Suppressor macrophage treated with lipopolysaccharide for 4 hours (primary cell): ENCODE measurements around the gene SLC22A23.

ENCODE experiments used
- DNase-seq: peaks from one replicate; pipeline ENCODE4 v3.0.0-alpha.2; 2020

The SLC22A23 gene

DNA sequence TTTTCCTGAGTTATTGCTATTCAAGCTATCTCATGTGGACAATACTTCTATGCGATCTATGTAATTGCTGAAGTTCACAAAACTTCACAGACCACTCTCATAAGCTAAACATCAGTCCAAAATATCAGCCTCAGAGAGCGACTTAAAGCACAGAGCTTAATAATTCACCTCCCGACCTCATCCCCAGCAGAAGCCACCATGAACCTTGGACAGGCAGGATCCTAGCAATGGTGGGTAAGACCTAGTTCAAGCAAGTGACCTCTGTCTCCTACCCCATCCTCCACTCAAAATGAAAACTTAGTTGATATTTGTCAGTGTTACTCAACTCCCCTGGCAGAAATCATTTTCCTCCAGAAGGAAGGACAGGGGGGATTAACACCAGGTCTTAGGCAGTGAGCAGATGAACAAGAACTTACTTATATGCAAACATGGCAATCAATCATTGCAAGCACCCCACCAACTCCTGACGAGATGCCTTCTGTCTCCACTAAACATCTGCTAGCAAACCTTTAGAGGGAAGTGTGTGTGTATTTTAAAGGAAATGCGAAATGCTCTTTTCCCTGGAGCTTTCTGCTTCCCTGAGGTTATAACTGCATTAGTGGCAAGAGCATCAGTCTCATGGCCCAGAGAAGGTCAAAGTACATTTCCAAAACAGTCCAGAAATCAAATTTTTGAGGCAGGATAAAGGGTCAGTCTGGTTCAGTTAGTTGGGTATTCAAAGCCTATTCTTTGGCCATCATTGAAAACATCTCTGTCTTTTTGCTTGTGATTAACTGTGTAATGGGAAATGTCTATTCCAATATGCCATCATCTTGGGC lies 90.0 kb downstream of the SLC22A23 start:
- DNase-seq: no peak

DNA sequence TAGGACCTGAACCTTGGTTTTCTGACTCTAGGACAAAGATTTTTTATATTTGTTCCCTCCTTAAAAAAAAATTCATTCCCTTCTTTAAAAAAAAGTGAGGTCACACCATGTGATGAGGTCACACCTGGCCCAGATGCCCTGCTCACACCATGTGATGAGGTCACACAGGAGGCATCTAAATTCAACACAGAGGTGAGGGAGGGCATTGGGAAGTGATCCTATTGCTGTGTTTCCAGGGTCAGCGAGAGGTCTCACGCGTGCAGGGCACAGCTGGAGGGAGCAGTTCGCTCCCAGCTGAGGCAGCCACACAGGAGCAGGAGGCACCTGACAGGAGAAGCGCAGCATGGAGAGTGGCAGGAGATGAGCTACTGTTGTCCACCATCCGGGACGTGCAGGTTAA lies 92.5 kb downstream of the SLC22A23 start:
- no peak for DNase-seq

DNA sequence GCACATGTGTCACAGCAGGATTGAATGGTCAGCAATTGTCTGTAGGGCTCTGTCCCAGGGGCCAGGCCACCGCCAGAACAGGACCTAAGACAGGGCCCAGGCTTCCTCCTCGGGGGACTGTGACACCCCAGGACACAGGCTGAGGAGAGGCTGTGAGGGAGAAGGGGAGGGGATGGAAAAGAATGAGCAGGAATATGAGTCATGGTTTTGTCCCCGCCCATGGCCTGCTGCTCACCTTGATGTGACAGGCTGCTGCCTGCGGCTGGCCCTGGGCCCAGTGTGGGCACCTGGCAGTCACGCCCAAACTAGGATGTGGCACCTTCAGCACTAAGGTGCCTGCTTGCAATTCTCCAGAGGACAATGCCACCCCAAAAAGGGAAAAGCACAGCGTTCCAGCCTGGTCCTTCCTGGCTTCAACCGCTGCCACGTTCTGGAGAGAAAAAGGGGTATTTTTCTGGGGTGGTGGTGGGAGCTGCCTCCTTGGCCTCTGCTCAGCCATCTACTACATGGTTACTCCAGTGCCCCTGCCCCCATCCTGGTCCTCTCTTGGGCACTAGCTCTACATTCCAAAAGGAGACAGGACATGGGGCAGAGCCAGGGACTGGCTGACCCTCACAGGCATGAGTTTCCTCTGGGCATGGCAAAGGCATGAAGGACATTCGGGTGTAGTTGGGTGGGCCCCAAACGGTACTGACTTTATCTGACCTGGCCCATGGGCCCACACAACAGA lies 93.4 kb downstream of the SLC22A23 start:
- no peak for DNase-seq

DNA sequence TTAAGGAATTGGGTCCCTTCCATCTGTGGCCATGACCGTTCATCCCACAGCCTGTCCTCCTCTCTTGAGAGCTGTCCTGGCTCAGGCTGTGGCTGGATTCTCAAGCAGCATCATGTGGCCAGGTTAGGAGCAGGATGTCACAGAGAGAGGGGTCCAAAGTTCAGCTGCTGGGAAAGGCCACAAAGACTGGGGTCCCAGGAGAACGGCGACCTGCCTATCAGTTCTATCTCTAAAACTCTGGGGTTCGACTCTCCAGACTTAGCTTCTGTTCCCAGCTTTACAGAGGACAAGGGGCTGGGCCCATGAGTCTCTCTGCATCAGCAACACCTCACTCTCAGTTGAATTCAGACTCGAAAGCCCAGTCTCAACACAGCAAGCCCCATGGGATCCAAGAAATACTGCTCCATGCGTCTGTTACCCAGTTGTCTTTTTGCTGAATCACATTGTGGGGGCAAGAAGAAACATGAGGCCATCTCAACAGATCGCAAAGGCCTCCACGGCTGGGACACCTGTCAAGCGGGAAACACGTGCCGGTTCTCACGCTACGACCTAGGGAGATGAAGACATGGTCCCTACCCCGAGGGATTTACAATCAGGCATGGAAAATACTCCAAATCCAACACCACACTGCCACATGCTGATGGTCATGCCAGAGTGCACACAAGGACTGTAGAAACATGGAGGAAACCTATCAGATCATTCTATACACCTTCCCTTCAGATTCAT lies 95.4 kb downstream of the SLC22A23 start:
- DNase-seq: no peak

DNA sequence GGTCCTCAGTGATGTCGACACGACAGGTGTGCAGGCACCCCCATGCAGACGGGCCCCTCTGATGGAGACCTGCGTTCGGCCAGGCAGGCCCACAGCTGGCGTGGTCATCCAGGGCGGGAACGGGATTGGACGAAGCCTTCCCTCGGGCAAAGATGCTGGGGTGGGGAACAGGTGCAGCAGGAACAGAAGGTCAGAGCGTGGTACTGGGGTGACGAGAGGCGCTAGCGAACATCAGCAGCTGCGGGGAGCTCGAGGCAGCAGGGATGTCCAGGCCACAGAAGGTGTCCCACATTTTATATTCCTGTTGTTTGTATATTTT lies 96.2 kb downstream of the SLC22A23 start:
- DNase-seq: no peak

DNA sequence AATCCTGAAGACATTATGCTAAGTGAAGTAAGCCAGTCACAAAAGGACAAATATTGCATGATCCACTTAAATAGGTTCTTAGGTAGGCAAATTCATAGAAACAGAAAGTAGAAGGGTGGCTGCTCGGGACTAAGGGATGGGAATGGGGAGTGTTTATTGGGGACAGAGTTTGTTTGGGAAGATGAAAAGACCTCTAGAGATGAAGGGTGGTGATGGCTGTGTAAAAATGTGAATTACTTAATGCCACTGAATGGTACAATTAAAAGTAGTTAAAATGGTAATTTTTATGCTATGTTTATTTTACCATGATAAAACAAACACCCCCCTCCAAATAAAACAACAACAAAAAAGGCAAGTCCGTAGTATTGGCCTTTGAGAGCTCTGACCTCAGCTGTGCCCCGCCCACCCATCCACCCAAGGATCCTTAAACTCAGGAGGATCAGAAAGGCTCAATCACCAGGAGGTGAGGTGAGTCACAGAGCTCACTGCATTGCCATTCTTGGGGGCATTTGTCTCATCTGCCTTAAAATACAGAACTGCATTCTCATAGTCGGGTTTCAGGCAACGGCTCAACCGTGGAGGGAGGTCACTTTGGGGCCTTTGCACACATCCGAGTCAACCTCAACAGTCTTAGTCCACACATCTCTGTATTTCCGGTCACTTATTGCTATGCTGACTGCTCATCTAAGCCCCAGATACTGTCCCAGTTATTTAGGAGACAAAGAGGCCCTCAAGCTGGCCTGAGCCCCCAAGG lies 96.7 kb downstream of the SLC22A23 start:
- DNase-seq: no peak

DNA sequence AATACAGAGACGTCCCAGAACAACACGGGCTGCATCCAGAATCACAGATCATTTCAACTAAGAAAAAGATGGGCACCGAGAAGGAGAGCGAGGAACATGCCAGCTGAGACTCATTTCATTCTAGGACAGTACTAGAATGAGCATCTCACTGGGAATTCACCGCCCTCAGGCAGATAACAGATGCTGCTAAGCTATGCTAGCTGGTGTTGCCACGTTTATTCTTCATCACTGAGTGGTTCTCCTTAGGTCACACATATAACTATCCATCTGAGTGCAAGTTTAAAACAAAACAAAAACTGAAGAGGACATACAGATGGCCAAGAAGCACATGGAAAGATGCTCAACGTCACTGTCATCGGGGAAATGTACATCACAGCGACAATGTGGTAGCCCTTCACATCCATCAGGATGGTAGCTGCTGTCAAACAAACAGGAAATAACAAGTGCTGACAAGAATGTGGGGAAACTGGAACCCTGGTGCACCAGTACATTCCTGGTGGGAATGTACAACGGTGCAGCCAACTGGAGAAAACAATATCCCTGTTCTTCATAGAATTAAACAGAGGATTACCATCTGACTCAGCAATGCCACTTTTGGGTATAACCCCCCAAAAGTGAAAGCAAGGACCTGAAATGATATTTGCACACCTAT lies 97.6 kb downstream of the SLC22A23 start:
- no peak for DNase-seq

DNA sequence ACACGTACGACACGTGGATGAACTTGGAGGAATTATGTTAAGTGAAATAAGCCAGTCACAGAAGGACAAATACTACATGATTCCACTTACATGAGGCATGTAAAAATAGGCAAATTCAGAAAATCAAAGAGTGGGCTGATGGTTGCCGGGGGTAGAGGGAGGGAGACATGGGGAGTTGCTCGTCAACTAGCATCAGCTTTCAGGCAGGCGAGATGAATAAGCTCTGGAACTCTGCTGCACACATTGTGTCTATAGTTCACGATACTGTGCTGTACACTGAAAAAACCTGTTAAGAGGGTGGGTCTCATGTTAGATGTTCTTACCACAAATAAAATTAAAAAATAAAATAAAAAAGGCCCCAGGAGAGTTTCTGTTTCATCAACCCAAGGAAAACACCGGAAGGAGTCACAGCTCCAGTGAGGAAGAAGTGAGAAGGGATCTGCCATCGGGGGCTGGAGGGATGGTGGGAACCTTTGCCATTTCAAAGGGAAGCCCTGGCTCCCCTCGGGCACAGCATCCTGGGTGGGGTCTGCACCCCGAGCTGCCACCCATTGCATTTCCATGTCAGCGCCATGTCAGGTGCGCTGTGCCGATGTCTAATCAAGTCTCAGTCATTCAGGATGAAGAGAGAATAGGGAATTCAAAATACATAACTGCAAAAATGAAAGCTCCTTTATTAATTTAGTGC lies 98.3 kb downstream of the SLC22A23 start:
- no peak for DNase-seq

DNA sequence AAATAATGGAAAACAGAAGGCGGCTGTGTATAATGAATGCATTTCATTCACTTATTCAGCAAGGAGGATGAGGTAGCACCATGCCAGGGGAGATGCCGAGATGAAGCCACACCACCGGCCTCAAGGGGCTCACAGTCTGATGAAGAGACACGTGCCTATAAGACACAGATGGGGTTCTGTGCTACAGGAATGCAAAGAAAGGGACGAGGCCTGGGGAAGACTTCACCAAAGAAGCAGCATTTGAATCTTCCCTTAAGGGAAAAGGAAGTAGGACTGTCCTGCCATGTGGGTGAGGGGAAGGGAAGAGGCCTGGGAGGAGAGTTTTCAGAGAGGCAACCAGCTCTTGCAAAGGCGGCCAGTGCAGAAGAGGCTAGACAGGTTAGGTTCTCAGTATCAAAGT lies 99.2 kb downstream of the SLC22A23 start:
- DNase-seq: no peak

DNA sequence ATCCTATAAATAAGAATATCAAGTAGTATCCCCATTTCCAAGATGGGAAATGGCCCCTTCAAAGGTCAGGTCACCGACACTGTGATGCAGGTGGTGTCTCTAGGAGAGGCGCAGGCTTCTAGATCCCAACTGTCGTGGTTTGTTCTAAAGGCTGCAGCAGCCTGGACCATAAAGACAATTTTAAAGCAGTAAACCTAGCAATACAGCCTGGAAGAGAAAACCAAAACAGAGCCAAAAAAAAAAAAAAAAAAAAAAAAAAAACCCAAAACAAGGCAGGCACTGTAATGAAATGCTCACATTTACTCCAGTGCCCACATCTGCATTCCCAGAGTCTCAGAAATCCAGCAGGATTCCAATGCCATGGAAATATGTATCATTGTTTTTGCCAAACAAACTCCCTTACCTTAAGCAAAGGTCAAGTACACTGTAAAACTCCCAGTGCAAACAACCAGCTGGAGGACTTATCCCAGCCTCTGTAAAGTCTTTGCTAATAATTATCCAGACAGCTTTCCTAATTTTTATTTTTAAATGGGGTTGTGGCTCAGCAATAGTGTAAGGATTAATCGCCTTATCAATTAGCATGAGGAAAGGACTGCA lies 99.9 kb downstream of the SLC22A23 start:
- DNase-seq: no peak

DNA sequence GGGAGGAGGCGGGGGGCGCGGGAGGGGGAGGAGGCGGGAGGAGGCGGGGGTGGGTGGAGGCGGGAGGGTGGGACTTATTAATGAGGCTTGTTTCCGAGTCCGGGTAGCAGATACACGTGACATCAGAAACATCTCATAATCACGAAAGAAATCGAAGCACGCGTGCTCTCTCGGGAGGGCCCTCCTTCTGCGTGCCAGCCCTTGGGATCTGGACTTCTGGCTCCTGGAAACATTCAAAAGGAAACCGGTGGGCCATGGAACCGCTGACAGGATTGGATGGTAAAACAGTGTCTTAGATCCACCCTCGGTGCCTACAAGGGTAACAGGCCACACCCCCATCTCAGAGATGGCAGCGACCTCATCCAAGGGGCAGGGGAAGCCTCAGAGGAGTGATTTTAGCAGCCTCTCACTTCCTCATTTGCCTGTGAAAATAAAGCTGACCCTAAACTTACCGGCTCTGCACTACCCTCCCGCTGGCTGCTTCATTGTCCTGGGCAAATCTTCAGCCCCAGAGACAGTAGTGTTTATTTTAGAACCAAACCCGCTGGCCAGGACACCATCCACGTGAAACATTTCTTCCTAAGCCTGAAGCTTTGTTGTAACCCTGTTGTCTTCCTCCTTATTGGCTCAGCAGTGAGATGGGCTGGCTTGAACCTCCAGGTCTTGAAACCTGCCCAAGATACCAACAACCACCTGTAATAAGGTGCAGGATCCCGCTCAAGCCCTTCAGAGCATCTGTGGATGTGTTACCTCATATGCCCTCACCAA lies 100.6 kb downstream of the SLC22A23 start:
- peak; percentile 76 for DNase-seq

DNA sequence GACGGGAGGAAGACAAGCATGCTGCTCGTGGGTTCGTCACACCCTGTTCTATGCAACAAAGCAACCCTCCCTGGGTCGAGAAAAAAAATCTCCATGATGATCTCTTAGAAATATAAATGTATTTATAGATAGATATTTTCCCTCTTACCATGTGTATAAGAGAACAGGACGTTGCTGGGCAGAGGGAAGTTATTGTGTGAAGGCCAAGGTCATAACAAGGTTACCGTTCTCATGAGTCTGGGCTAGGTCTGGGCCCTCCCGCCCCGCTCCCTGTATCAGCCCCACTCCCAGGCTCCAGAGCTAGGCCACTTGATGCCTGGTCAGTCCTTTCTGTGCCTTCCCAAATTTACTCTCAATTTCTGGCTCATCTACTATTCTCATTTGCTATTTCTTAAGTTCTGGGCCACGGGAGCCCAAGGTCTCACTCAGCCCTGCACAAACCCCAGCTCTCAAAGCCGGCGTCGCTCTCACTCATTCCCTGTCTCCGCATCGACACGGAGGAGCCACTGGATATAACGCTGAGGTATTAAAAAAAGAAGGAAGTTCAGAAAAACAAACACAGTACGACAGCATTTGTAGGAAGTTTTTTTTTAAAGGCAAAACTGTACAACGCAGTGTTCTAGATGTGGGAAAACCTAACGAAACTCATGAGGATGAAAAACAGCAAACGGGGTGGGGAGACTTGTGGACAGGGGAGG lies 101.3 kb downstream of the SLC22A23 start:
- DNase-seq: peak; percentile 39

DNA sequence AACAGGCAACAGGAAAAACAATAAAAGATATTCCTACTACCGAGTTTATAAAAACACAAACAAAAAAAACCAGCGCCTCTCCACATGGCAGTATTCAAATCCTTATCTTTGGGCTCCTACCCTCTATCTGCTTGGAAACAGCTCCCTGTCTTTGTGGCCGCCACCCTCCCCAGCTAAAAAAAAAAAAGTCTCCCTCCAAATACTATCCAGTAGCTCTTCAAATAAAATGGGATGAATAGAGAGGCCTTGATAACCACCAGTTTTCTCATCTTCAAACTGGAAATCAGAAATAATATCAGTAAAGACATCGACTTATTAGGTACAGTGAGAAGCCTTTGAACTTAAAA lies 101.9 kb downstream of the SLC22A23 start:
- DNase-seq: no peak

DNA sequence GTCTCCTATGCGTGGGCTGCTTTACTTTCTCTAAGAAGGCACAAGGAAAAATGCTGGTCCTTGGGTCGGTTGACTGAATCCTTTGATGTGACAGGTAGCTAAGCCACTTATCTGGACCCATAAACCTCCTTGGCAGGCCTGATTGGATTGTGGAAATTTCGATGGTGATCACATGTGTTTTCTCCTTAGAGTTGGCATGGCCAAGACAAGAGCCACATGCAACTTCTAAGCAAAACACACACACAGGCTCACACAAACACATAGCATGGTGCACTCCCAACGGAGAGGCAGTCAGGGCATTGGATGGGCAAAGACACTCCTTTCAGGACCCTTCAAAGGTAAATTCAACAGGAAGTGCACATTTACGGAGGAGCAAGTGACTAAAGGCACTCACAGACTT lies 102.9 kb downstream of the SLC22A23 start:
- no peak for DNase-seq

DNA sequence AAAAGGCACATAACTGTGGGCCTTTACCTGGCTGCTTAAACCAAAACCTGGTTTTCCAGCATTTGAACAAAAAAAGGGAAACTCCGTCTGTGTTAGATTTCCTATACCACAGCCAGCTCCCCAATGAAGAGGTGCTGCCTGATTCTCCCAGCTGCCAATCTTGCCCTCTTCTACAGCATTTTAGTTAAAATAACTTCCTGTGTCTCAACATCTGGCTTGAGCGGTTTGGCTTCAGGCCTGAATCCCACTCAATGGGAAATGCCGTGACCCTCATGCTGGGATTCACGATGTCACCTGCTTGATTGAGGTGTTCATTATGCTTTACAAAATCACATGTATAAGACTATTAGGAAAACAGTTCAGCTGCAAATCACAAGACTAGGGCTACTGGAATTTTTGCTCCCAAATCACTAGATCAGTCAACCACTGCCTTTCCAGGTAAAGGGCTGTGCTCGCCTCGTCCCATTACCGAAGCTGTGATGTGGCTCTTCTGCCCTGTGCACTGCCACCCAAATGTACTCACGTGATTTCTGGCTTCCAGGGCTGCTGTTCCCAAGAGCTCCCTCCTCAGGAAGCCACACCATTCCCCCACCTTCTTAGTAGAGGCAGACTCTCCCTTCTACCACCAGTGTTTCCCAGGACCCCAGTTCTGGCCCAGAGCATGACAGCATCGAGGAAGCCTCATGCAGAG lies 103.5 kb downstream of the SLC22A23 start:
- no peak for DNase-seq

DNA sequence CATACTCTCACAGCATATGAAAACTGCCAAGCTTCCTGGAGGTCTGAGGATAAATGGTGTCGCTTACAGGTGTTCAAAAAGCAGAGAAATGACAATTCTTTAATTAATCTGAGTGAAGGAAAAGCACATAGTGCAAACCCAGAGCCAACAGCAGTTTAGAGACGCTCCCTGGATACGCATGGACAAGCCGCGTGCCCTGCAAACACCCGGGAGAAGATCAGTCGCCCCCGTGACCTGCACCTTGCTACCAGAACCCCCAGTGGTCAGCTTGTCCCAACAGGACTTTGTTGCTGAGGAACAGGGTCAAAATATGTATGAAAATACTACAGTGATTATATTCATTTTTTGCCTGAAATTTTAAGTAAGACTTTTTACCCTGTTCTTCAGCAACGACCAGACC lies 104.2 kb downstream of the SLC22A23 start:
- DNase-seq: no peak

DNA sequence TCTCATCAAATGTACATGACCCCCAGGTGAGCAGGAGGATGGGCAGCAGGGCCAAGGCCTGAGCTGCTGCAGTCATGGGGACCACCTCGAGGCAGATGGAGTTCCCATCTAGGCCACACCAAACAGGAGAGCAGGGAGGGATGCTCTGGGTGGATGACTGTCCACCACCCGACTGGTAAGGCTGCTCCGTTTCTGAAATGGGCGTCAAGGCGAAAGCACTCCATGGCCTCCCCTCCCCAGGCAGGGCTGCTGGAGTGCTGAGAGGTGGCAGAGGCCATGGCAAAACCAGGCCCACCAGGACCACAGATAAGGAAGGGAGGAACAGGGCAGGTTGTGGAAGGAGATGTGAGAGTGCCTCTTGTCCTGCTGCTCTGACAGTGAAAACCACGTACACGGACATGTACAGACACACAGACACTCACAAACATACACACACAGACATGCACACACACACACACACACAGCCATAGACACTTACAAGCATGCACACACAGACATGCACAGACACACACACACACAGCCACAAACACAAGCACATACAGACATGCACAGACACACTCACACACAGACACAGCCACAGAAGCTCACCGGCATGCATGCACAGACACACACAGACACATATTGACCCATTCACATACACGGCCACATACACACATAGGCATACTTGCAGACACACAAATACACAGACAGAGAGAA lies 104.9 kb downstream of the SLC22A23 start:
- DNase-seq: no peak

DNA sequence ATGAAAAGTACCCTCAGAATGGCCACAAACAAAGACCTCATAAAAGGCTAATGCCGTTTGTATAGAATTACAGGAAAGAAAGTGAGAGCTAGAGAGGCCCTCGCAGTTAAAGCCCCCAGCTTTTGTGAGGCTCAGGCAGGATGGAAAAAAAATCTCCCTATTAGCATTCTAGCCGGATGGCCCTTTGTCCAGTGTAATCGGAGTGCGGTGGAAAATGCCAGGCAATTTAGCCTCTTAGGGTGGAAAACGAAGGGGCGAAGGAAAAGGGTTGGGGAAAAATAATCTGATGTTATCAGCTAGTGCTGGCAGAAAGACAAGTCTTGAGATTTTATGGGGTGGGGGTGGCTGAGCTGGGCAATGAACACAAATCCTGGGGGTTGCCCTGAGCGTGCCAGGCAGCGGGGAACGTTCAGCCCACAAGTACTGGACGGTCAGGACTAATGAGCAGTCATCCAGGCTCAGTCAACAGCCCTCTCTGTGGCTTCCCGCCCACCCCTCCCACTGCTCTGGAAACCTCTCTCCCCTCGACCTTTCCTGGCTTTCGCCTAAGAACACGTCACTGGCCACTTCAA lies 105.7 kb downstream of the SLC22A23 start:
- no peak for DNase-seq
